Measurements from ENCODE around the gene RPL14.

DNA sequence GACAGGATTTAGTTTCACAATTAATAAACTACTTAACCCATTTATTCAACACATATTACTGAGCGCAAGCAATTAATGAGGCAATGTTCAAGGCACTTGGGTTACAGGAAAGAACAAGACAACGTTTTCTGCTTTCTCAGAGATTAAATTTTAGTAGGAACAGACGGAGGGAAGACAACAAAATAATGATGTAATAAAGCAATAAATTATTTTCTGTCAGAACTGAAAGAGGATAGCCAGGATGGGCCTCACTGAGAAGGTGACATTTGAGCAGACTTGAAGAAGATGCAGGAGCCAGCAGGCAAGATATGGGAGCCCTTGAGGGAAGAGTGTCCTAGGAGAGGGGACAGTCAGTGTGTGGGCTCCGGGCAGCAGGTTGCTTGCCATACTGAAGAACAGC lies 11.3 kb upstream of the RPL14 start:
- TF ChIP-seq, protein P1, sequence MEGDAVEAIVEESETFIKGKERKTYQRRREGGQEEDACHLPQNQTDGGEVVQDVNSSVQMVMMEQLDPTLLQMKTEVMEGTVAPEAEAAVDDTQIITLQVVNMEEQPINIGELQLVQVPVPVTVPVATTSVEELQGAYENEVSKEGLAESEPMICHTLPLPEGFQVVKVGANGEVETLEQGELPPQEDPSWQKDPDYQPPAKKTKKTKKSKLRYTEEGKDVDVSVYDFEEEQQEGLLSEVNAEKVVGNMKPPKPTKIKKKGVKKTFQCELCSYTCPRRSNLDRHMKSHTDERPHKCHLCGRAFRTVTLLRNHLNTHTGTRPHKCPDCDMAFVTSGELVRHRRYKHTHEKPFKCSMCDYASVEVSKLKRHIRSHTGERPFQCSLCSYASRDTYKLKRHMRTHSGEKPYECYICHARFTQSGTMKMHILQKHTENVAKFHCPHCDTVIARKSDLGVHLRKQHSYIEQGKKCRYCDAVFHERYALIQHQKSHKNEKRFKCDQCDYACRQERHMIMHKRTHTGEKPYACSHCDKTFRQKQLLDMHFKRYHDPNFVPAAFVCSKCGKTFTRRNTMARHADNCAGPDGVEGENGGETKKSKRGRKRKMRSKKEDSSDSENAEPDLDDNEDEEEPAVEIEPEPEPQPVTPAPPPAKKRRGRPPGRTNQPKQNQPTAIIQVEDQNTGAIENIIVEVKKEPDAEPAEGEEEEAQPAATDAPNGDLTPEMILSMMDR (IDR thresholded peaks at IDR 0.05; ENCODE audit: low read depth, low read length, poor library complexity, severe bottlenecking) = no peak
- TF ChIP-seq EZH2phosphoT487 (IDR thresholded peaks at IDR 0.05; ENCODE audit: borderline replicate concordance, low read length) = no peak

All from DOHH2 (cell line).